Fibroblast of villous mesenchyme (primary cell): ENCODE results near the gene ANKS1A. TPM values are rescaled to one million over a fixed set of nuclear protein-coding genes. Genes with fewer than 3 reads are reported as not detected.
"Not testable (repeated sequence)": the region's sequence is repeated elsewhere in the genome, so short reads cannot be mapped to it uniquely, and the experiment has no call there.

Experiments used
- DNase-seq: peaks from one replicate; pipeline ENCODE4 v3.0.0-alpha.2; 2010; ENCODE audit warnings: low read depth
- H3K4me3 ChIP-seq: 2 replicates; pipeline ENCODE4 v1.5.1; 2011; ENCODE audit warnings: low read depth, mild to moderate bottlenecking, low read length
- total RNA-seq: library from RNA; depleted of rRNA; stranded (reverse); fragments of >200 nt; gene quantifications from 2 replicates; pipeline ENCODE4 v1.2.3, GENCODE V29; 2012
- TF ChIP-seq, protein P1 (sequence below): IDR thresholded peaks from 2 replicates; pipeline ENCODE4 v1.5.1; 2012; ENCODE audit warnings: low read depth, mild to moderate bottlenecking, low read length; ENCODE audit not compliant: insufficient read depth

The ANKS1A gene
- total RNA-seq, 1 donor = 12.5 TPM

DNA sequence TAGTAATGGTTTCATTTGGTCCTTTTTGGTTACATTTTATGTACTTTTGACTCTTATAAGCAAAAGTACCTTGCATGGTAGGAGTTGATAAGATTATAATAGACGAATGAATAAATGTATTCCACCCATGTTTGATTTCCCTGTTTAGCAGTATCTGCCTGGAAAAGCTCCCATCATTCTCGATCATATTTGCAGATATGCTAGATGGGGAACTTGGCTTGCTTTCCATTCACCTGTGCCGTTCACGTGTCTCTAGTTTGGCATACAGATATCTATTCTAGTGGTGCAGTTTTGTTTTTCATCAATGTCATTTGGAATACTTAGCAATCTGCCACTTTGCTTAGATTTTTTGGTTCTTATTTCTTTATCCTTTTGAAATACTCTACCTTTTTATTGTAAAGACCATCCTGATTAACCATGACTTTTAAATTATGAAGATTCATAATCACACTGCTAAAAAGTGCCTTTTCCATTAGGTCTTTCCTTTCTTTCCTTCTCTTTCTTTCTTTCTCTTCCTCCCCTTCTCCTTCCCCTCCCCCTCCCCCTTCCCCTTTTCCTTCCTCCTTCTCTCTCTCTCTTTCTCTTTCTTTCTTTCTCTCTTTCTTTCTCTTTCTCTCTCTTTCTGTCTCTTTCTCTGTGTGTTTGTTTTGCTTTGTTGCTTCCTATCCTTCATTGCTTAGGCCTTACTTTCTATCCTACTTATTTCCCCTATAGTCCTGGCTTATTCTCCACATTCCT, 40.4 kb downstream of the ANKS1A start:
- no peak for DNase-seq
- no peak overlapping the region for H3K4me3 ChIP-seq
- TF ChIP-seq, protein P1, sequence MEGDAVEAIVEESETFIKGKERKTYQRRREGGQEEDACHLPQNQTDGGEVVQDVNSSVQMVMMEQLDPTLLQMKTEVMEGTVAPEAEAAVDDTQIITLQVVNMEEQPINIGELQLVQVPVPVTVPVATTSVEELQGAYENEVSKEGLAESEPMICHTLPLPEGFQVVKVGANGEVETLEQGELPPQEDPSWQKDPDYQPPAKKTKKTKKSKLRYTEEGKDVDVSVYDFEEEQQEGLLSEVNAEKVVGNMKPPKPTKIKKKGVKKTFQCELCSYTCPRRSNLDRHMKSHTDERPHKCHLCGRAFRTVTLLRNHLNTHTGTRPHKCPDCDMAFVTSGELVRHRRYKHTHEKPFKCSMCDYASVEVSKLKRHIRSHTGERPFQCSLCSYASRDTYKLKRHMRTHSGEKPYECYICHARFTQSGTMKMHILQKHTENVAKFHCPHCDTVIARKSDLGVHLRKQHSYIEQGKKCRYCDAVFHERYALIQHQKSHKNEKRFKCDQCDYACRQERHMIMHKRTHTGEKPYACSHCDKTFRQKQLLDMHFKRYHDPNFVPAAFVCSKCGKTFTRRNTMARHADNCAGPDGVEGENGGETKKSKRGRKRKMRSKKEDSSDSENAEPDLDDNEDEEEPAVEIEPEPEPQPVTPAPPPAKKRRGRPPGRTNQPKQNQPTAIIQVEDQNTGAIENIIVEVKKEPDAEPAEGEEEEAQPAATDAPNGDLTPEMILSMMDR = no peak

DNA sequence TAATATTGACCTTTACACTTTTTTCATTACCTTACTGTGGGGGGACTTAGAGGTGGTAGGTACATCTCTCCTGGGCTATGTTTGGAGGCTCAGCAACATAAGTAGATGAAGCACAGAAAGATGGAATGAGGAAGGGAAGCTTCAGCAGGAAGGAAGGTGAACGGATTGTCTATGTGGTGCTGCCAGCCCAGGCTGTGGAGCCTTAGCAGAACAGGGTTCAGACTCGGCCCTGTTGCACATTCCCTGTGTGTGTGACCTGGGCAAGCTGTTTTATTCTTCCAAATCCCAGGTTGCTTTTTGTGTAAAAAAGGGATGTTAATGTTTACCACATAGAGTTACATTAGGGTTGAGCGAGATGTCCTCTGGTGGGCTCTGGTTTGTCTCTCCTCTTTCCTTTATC, 41.2 kb downstream of the ANKS1A start:
- no peak for DNase-seq
- no peak overlapping the region for H3K4me3 ChIP-seq
- TF ChIP-seq, protein P1 = no peak

DNA sequence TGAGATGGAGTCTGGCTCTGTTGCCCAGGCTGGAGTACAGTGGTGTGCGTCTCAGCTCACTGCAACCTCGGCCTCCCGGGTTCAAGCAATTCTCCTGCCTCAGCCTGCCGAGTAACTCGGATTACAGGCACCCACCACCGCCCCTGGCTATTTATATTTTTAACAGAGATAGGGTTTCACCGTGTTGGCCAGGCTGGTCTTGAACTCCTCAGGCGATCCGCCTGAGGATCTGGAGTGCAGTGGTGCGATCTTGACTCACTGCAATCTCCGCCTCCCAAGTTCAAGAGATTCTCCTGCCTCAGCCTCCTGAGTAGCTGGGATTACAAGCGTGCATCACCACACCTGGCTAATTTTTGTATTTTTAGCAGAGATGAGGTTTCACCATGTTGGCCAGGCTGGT, 43.1 kb downstream of the ANKS1A start:
- DNase-seq, H3K4me3 ChIP-seq: not testable (repeated sequence)

DNA sequence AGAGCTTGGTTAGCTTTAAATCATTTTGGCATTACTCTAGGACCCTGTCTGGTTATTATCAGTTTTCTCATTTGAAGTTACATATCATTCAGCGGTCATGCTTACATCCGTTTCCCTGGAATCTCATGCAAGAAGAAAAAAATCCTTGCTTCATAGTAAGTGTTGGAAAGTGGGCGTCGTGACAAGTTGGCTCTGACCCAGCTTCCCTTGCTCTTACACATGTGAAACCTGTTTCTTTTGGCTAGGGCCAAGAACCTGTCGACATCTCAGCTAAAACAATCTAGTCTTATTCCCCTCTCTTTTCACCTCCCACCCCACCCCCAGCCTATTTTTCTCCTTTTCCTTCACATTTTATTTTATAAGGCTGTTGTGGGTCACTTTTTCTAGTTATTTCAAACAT, 45.5 kb downstream of the ANKS1A start:
- TF ChIP-seq, protein P1 = no peak
- DNase-seq = peak; percentile 26
- no peak overlapping the region for H3K4me3 ChIP-seq

DNA sequence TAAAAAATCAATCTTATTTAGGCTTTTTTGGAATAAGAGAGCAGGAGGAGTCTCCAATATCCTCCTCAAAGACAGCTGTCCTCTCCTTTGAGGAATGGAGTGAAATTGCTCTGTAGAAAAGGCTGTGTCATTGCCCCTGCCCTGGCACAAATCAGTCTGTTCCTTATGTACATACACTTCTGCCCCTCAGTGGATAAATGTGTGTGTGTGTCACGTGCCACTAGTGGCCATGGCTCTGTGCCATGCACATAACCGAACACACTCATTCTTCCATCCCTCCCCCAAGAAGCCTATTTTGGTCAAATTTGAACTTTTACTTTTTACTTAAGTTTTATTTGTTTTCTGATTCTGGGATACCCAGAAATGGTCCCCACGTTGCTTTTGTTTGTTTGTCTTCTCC, 49.2 kb downstream of the ANKS1A start:
- no peak for DNase-seq
- TF ChIP-seq, protein P1 = no peak
- H3K4me3 ChIP-seq = no peak overlapping the region

DNA sequence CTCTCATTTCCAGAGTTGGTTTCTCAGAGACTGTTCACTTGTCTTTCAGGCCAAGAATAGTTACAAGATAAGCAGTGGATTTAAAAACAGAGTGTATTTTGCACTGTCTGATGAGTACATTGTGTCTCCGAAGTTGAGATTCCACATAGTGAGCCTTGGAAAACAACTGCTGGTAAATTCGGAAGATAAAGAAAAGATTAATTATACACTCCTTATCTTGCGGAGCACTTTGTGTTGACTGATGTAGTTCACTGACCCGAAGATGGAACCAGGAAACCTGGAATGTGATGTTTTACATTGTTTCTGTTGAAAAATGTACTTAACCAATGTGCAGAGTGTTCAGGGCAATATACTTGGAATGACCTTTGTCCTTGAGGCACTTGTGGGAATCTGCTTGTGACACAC, 51.0 kb downstream of the ANKS1A start:
- no peak for DNase-seq
- TF ChIP-seq, protein P1 = no peak
- H3K4me3 ChIP-seq = no peak overlapping the region

DNA sequence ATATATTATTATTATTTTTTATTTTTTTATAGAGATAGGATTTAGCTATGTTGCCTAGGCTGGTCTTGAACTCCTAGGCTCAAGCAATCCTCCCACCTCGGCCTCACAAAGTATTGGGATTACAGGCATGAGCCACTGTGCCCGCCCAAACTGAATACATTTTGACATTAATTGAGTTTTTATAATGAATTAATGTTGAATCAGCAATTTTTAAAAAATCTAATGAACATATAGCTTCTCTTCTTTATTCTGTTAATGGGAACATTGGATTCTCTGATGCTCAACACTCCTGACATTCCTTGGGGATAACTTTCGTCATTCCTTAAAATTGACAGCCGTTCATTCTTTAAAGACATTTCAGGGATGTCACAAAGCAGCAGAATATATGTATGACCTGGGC, 52.4 kb downstream of the ANKS1A start:
- DNase-seq = no peak
- TF ChIP-seq, protein P1 = no peak
- H3K4me3 ChIP-seq = no peak overlapping the region
